Endothelial cell of umbilical vein (primary cell): ENCODE data around the gene AGR2. TPM values are rescaled to one million over a fixed set of nuclear protein-coding genes. Genes with fewer than 3 reads are reported as not detected.

Experiments used
- BruUV-seq: library from RNA; stranded (reverse); fragments of 400-500 nt; replicated peaks from 2 replicates; lab custom pipeline; 2021; lab: Mats Ljungman, UMichigan
- CTCF ChIA-PET: fragments of 300-600, 350-600 bp; sonication (Branson Sonifier 250); formaldehyde crosslinking; loops from one replicate; lab custom pipeline; 2021; ENCODE audit warnings: antibody characterized with exemption, inconsistent platforms; lab: Charles Lee
- POLR2A ChIA-PET: fragments of 300-600, 350-600 bp; sonication (Branson Sonifier 250); formaldehyde crosslinking; loops from one replicate; lab custom pipeline; 2021; ENCODE audit warnings: antibody characterized with exemption, inconsistent platforms; lab: Charles Lee
- DNase-seq: peaks from one replicate; pipeline ENCODE4 v3.0.0-alpha.2; 2011; ENCODE audit warnings: low read depth, low spot score
- FAIRE-seq: peaks from 2 replicates; lab custom pipeline; 2011; peaks lifted over from hg19 to GRCh38; lab: Jason Lieb, UNC
- H2AFZ ChIP-seq: 2 replicates; pipeline ENCODE4 v1.6.0; 2012; ENCODE audit warnings: low read depth, low read length, control low read depth, inconsistent platforms
- H3K27ac ChIP-seq: 2 replicates; pipeline ENCODE4 v1.5.1; 2011; ENCODE audit warnings: low read depth, mild to moderate bottlenecking, control low read depth, low read length, moderate library complexity; ENCODE audit not compliant: insufficient read depth
- H3K27me3 ChIP-seq, 2 experiments: 2 replicates each; pipeline versions ENCODE4 v1.6.0 to v1.6.1; 2011; ENCODE audit warnings: low read length in 2 of 2, mixed read lengths in 1 of 2; ENCODE audit not compliant: control insufficient read depth in 2 of 2, insufficient read depth in 2 of 2
- H3K36me3 ChIP-seq, 2 experiments: 2 replicates in 1 of 2; 3 replicates in 1 of 2; pipeline ENCODE4 v1.5.1; 2011; ENCODE audit warnings: low read length in 2 of 2, mild to moderate bottlenecking in 1 of 2, moderate library complexity in 1 of 2; ENCODE audit not compliant: control insufficient read depth in 2 of 2, insufficient read depth in 2 of 2; ENCODE audit errors: extremely low read depth in 1 of 2
- H3K4me1 ChIP-seq: 3 replicates; pipeline ENCODE4 v1.5.1; 2011; ENCODE audit warnings: mild to moderate bottlenecking, low read length; ENCODE audit not compliant: control insufficient read depth, insufficient read depth; ENCODE audit errors: extremely low read depth
- H3K4me2 ChIP-seq: 2 replicates; pipeline ENCODE4 v1.6.1; 2011; ENCODE audit warnings: low read length, control low read depth, mixed read lengths; ENCODE audit not compliant: insufficient read depth
- H3K4me3 ChIP-seq, 3 experiments: fragments of 200-600 bp in 1 of 3; sonication (generic), shearing (Covaris generic) in 1 of 3; replicated peaks in 1 of 3; 2 replicates each; pipeline ENCODE4 v1.5.1; 2011 to 2016; ENCODE audit warnings: control low read depth in 3 of 3, low read length in 3 of 3, mild to moderate bottlenecking in 2 of 3, inconsistent platforms in 1 of 3, low read depth in 1 of 3, moderate library complexity in 1 of 3; ENCODE audit not compliant: insufficient read depth in 1 of 3
- H3K79me2 ChIP-seq: 2 replicates; pipeline ENCODE4 v1.6.0; 2012; ENCODE audit warnings: low read length, inconsistent platforms; ENCODE audit not compliant: control insufficient read depth, insufficient read depth
- H3K9ac ChIP-seq: replicated peaks from 2 replicates; pipeline ENCODE3; 2011; ENCODE audit warnings: low read length, control low read depth; ENCODE audit not compliant: insufficient read depth; ENCODE audit errors: extremely low read depth
- H3K9me1 ChIP-seq: replicated peaks from 3 replicates; pipeline ENCODE4 v1.6.0; 2011; ENCODE audit warnings: mild to moderate bottlenecking, low read length; ENCODE audit not compliant: control insufficient read depth, insufficient read depth; ENCODE audit errors: extremely low read depth
- H3K9me3 ChIP-seq: replicated peaks from 2 replicates; pipeline ENCODE4 v1.5.1; 2012; ENCODE audit warnings: low read length, inconsistent platforms; ENCODE audit not compliant: control insufficient read depth, insufficient read depth
- H4K20me1 ChIP-seq: replicated peaks from 2 replicates; pipeline ENCODE3; 2011; ENCODE audit warnings: mild to moderate bottlenecking, low read length; ENCODE audit not compliant: control insufficient read depth, insufficient read depth; ENCODE audit errors: extremely low read depth
- CTCF ChIP-seq, 2 donors: IDR thresholded peaks; 1 replicate in 1 of 2; 2 replicates in 1 of 2; pipeline ENCODE4 v1.5.1; 2011; ENCODE audit warnings: low read length in 2 of 2, mild to moderate bottlenecking in 2 of 2, moderate library complexity in 2 of 2, control low read depth in 1 of 2, inconsistent platforms in 1 of 2, low read depth in 1 of 2; ENCODE audit not compliant: insufficient read depth in 1 of 2; ENCODE audit errors: extremely low read depth in 1 of 2
- EZH2 ChIP-seq: IDR thresholded peaks from 2 replicates; pipeline ENCODE4 v1.6.1; 2012; ENCODE audit warnings: borderline replicate concordance, low read depth, mild to moderate bottlenecking, moderate library complexity, low read length, inconsistent platforms; ENCODE audit not compliant: severe bottlenecking
- FOS ChIP-seq: IDR thresholded peaks from 2 replicates; pipeline ENCODE4 v1.6.1; 2011; ENCODE audit warnings: mild to moderate bottlenecking, low read length, moderate library complexity, borderline replicate concordance; ENCODE audit not compliant: insufficient read depth
- GATA2 ChIP-seq: IDR thresholded peaks from 2 replicates; pipeline ENCODE4 v1.7.0; 2011; ENCODE audit warnings: low read depth, mild to moderate bottlenecking, moderate library complexity, mixed read lengths, low read length; ENCODE audit not compliant: insufficient read length, insufficient read depth
- JUN ChIP-seq: IDR thresholded peaks from 2 replicates; pipeline ENCODE4 v1.6.1; 2011; ENCODE audit warnings: borderline replicate concordance, low read depth; ENCODE audit not compliant: insufficient read length, insufficient read depth
- MAX ChIP-seq: IDR thresholded peaks from 2 replicates; pipeline ENCODE4 v1.6.1; 2011; ENCODE audit not compliant: insufficient read depth, insufficient read length
- MYC ChIP-seq: IDR thresholded peaks from one replicate; pipeline ENCODE4 v1.6.1; 2011; ENCODE audit warnings: mild to moderate bottlenecking, low read depth, low read length
- POLR2A ChIP-seq: IDR thresholded peaks from 2 replicates; pipeline ENCODE4 v1.6.1; 2012; ENCODE audit warnings: low read depth, mild to moderate bottlenecking, control low read depth, low read length
- POLR2AphosphoS5 ChIP-seq: IDR thresholded peaks from 2 replicates; pipeline ENCODE4 v1.6.1; 2012; ENCODE audit warnings: low read depth, mild to moderate bottlenecking, control low read depth, low read length, moderate library complexity; ENCODE audit not compliant: insufficient read depth
- dilution Hi-C: fragments of 300-500 bp; cut with MboI; formaldehyde crosslinking; loops from one replicate; pipeline ENCODE4 v1.15.0; 2019; ENCODE audit warnings: low sequenced_read_pairs; ENCODE audit not compliant: extremely low pct_ligation_motif_present
- intact Hi-C: fragments of 100-400 bp; cut with micrococcal nuclease; formaldehyde crosslinking; loops from one replicate; pipeline ENCODE4 v1.10.0; 2022
- polyA plus RNA-seq, 4 experiments: library from polyadenylated mRNA; depleted of rRNA in 3 of 4; stranded (reverse) in 3 of 4; unstranded in 1 of 4; fragments of >200 nt; gene quantifications; 2 replicates each; pipeline versions ENCODE4 v1.2.1 to v1.2.3, GENCODE V29; 2011 to 2012; ENCODE audit warnings: missing spikeins in 1 of 4
- total RNA-seq: library from RNA; stranded (reverse); gene quantifications from 2 replicates; pipeline ENCODE4 v1.2.3, GENCODE V29; 2021

Gene AGR2
- total and polyA plus RNA-seq, 2 donors (not counting 3 experiments of a cell fraction or from before 2014, with no cell fraction given): not detected

DNA sequence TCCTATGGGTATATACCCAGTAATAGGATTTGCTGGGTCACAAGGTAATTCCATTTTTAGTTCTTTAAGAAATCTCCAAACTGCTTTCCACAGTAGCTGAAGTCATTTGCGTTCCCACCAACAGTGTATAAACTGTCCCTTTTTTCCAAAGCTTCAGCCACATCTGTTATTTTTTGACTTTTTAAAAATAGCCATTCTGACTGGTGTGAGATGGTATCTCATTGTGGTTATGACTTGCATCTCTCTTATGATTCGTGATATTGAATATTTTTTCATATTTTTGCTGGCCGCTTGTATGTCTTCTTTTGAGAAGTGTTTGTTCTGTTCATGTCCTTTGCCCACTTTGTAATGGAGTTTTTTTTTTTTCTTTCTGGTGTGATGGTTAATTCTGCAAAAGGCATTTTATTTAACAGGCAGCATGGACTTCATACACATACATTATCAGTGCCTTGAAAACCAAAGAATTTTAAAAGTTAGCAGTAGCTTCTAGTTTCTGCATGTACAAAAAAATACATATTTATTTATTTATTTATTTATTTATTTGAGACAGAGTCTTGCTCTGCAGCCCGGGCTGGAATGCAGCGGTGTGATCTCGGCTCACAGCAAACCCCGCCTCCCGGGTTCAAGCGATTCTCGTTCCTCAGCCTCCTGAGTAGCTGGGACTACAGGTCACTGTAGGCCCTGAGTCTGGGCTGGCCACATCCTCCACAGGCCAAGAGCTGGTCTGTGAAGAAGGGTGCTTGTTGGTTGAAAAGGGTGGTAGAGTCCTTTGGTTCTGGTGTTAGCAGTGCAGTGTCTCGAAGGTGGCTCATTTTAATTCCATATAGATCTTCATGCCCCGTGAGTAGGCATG is 44.7 kb upstream of the AGR2 start:
- POLR2A ChIA-PET: no interaction called here
- TF ChIP-seq POLR2AphosphoS5 (no peak), MAX (no peak), CTCF (IDR thresholded peaks at IDR 0.05; ENCODE audit: extremely low read depth in 1 of 2, insufficient read depth in 1 of 2, low read depth in 1 of 2, low read length in 2 of 2) (no peak), MYC (no peak), EZH2 (no peak), JUN (no peak), FOS (no peak), POLR2A (no peak), GATA2 (no peak)
- Histone ChIP-seq H3K27ac (no peak overlapping the region), H3K9ac (no peak overlapping the region), H3K79me2 (no peaks in the 10 kb centered on the region), H3K27me3 (no peaks in the 10 kb centered on the region), H3K9me3 (no peaks in the 10 kb centered on the region), H3K4me1 (peaks cover 10% of the 10 kb centered on the region), H4K20me1 (no peaks in the 10 kb centered on the region), H2AFZ (no peak overlapping the region), H3K4me2 (no peak overlapping the region), H3K9me1 (no peaks in the 10 kb centered on the region), H3K4me3 (no peak overlapping the region), H3K36me3 (no peaks in the 10 kb centered on the region)
- no TSS peak for BruUV-seq
- CTCF ChIA-PET: interaction anchor here (0.7 to 1.7 kb wide), 3 partner anchors 9 to 154 kb away, joined by 3 to 5 read pairs (median 5); no protein-coding TSS in a partner anchor
- dilution Hi-C loops (no loop called here), intact Hi-C loops (no loop called here)
- DNase-seq (no peak), FAIRE-seq (no peak)
